ENCODE measurements around the gene BRWD1.

DNA sequence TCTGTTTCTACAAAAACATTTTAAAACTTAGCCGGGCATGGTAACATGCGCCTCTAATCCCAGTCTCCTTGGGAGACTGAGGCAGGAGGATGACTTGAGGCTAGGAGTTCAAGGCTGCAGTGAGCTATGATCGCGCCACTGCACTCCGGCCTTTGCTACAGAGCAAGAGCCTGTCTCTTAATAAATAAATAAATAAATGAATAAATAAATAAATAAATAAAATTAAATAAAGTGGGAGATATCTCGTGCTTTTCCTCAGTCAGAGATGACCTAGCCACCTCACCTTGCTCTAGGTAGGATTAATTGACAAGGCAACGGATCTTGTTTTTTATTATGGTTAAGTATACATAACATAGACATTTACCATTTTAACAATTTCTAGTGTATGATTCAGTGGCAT lies 14.3 kb upstream of the BRWD1 start:
- TF ChIP-seq, protein P1, sequence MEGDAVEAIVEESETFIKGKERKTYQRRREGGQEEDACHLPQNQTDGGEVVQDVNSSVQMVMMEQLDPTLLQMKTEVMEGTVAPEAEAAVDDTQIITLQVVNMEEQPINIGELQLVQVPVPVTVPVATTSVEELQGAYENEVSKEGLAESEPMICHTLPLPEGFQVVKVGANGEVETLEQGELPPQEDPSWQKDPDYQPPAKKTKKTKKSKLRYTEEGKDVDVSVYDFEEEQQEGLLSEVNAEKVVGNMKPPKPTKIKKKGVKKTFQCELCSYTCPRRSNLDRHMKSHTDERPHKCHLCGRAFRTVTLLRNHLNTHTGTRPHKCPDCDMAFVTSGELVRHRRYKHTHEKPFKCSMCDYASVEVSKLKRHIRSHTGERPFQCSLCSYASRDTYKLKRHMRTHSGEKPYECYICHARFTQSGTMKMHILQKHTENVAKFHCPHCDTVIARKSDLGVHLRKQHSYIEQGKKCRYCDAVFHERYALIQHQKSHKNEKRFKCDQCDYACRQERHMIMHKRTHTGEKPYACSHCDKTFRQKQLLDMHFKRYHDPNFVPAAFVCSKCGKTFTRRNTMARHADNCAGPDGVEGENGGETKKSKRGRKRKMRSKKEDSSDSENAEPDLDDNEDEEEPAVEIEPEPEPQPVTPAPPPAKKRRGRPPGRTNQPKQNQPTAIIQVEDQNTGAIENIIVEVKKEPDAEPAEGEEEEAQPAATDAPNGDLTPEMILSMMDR (IDR thresholded peaks at IDR 0.05), result no peak
- no peak for TF ChIP-seq POLR2A (IDR thresholded peaks at IDR 0.05)
